ENCODE data around the gene SASH3.

GRCh38 chrX:129843459-129844306, 63.9 kb downstream of the SASH3 start, which contains the start of gene ZDHHC9:
- TF ChIP-seq CTCF (IDR thresholded peaks at IDR 0.05) (peak in 2 of 4 donors; percentile 18 to 29), POLR2A (IDR thresholded peaks at IDR 0.05) (peak; percentile 68)
